ENCODE measurements around the gene CLPTM1.

GRCh38 chr19:44942067-44942571 is 13.1 kb upstream of the CLPTM1 start, which contains the start of gene APOC4:
- TF ChIP-seq CTCF (optimal IDR thresholded peaks at IDR 0.05 in 1 of 3, IDR thresholded peaks at IDR 0.05 in 1 of 3, conservative IDR thresholded peaks at IDR 0.05 in 1 of 3; ENCODE audit: extremely low read depth in 1 of 3, insufficient read depth in 2 of 3, low read length in 3 of 3) (no peak), EZH2 (IDR thresholded peaks at IDR 0.05; ENCODE audit: low read length) (no peak)

Measured in keratinocyte (primary cell).